H1 (cell line): ENCODE measurements around the gene CDH15. TPM values are rescaled to one million over a fixed set of nuclear protein-coding genes. Genes with fewer than 3 reads are reported as not detected.

ENCODE experiments used
- CHD7 ChIP-seq: fragments of 300-600 bp; sonication (generic); IDR thresholded peaks from 2 replicates; pipeline ENCODE4 v1.7.1; 2012; ENCODE audit warnings: low read length, moderate library complexity, mild to moderate bottlenecking, inconsistent platforms; ENCODE audit not compliant: insufficient replicate concordance
- HDAC2 ChIP-seq, 2 experiments: fragments of 300-600 bp in 1 of 2; sonication (generic) in 1 of 2; IDR thresholded peaks; 2 replicates each; pipeline ENCODE4 v1.6.1; 2011 to 2012; ENCODE audit warnings: low read depth in 2 of 2, low read length in 2 of 2, mild to moderate bottlenecking in 2 of 2, moderate library complexity in 2 of 2, borderline replicate concordance in 1 of 2, inconsistent platforms in 1 of 2
- polyA plus RNA-seq, 7 experiments: library from polyadenylated mRNA; depleted of rRNA in 3 of 7; stranded (reverse) in 5 of 7; unstranded in 2 of 7; fragments of >200 nt in 5 of 7; fragments of 200-250 nt in 2 of 7; gene quantifications; 1 replicate in 5 of 7; 2 replicates in 1 of 7; 4 replicates in 1 of 7; pipeline versions ENCODE4 v1.2.1 to v1.2.3, GENCODE V29; 2011 to 2013; ENCODE audit warnings: missing spikeins in 2 of 7, mixed read lengths in 2 of 7
- total RNA-seq: library from RNA; stranded (reverse); fragmentation: NEBNext Ultra II Directional; extraction: Animal tissue kit (Norgen Biotek cat#: 25700); gene quantifications from 2 replicates; pipeline ENCODE4 v1.2.1, GENCODE V29; 2021

Gene CDH15
- total and polyA plus RNA-seq, 2 of the 8 experiments (the other 6 are each of a cell fraction or from before 2014, with no cell fraction given) = 0.50 to 0.82 TPM

GRCh38 chr16:89150981-89151380 is 20.6 kb upstream of the CDH15 start (continued):
- TF ChIP-seq CHD7 (no peak), HDAC2 (IDR thresholded peaks at IDR 0.05; ENCODE audit: borderline replicate concordance in 1 of 2, low read depth in 2 of 2, low read length in 2 of 2) (no peak)
